ENCODE results near the gene DHX16. TPM values are rescaled to one million over a fixed set of nuclear protein-coding genes. Genes with fewer than 3 reads are reported as not detected.
A peak's percentile ranks its signal among the peaks of the same experiment; 100 is the strongest.

DHX16 gene
- total and polyA plus RNA-seq, 2 of the 4 experiments (the other 2 are of a cell fraction), result 47.9 to 48.4 TPM

DNA sequence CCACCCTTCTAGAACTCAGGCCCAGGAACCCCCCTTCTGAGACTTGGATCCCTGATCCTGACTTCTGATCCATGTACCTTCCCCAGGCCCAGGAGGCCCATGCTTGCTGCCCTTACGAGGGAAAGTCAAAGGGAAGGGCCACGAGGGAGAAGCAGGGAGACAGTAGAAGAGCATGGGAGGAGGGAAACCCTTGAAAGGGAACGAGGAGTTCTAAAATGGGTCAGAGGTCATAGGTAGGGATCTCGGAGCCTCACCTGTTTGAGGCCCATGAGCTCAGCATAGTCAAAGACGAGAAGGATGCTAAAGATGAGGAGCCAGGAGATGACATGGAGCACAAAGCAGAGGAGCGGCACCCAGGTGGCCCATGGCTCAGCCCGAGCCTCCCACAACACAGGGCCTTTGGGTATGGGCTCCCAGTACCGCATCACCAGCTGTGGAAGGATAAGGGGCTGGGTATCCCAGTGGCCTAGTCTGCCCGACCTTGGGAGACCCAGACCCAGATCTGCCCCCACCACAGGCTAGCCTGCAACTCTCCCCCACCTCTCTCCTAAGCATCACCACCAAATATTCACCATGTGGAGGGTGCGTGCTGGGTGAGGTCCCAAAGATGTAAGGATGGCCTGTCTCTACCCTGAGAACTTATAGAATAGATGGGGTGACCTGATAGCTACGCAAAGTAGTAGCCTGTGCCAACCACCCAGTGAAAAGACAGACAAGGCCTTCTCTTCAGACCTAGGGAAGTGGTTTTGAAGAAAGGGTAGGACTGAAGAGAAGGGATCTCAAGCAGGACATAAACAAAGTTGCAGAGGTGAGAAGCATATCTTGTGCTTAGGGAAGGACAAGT, 16.4 kb upstream of the DHX16 start:
- H2AK5ac ChIP-seq (ENCODE audit: low read depth, low read length), result peak overlapping the region; percentile 98
- no peak overlapping the region for H3K4me3 ChIP-seq (ENCODE audit: insufficient read depth, low read depth, low read length)
- H3K4me1 ChIP-seq (ENCODE audit: control insufficient read depth, insufficient read depth, low read length), result peaks cover 19% of the 10 kb centered on the region
- 87% methylated on average over 3 of the region's 11 CpGs; no CpG with 5 or more reads in 1 of the 2 experiments for WGBS, 2 experiments (ENCODE audit: extremely low coverage in 2 of 2, insufficient read length in 1 of 2)
- peak overlapping the region; percentile 92 for H2BK5ac ChIP-seq (ENCODE audit: low read depth, low read length, poor library complexity, severe bottlenecking)
- H3K79me1 ChIP-seq (ENCODE audit: low read depth in 1 of 2, low read length in 2 of 2), result peaks cover 18 to 37% of the 10 kb centered on the region in 2 experiments; a peak in 3 of 4 replicates
- peaks cover 11% of the 10 kb centered on the region for H3K36me3 ChIP-seq (ENCODE audit: control insufficient read depth, insufficient read depth, low read length)
- peak overlapping the region; percentile 62 to 87; a peak in 3 of 4 replicates for H4K8ac ChIP-seq (ENCODE audit: low read depth in 2 of 2, low read length in 2 of 2)
- dilution Hi-C loops (cut with HindIII; ENCODE audit: low sequenced_read_pairs, unreplicated experiment) (no loop called here), in situ Hi-C loops (cut with MboI; ENCODE audit: low sequenced_read_pairs) (no loop called here), intact Hi-C loops (cut with micrococcal nuclease) (no loop called here)
- peak overlapping the region; percentile 14 for H2AFZ ChIP-seq (replicated peaks; ENCODE audit: low read length, poor library complexity)
- H2BK120ac ChIP-seq (ENCODE audit: low read depth, low read length), result peak overlapping the region; percentile 86; the same call in 1 of the 2 replicates
- H4K20me1 ChIP-seq (ENCODE audit: insufficient read depth, low read length), result peaks cover 18% of the 10 kb centered on the region
- H3K27me3 ChIP-seq (ENCODE audit: control insufficient read depth, insufficient read depth, low read length), result no peaks in the 10 kb centered on the region
- BruUV-seq (replicated peaks), result no TSS peak
- CTCF ChIA-PET, result interaction anchor here (2.2 kb wide), 1 partner anchor 10 kb away, joined by 6 read pairs; no protein-coding TSS in a partner anchor
- TF ChIP-seq SMC3 (IDR thresholded peaks at IDR 0.05; ENCODE audit: low read depth, low read length) (no peak), RCOR1 (IDR thresholded peaks at IDR 0.05; ENCODE audit: insufficient replicate concordance, low read length) (no peak), MXI1 (IDR thresholded peaks at IDR 0.05; ENCODE audit: borderline replicate concordance, low read depth, low read length) (no peak), MAZ (IDR thresholded peaks at IDR 0.05; ENCODE audit: borderline replicate concordance, low read depth, low read length) (no peak), RFX5 (IDR thresholded peaks at IDR 0.05; ENCODE audit: low read depth, low read length) (no peak), POLR2A (IDR thresholded peaks at IDR 0.05; ENCODE audit: low read depth, low read length) (no peak), BHLHE40 (IDR thresholded peaks at IDR 0.05; ENCODE audit: low read depth, low read length) (no peak), RAD21 (IDR thresholded peaks at IDR 0.05; ENCODE audit: low read length) (no peak)
- TF ChIP-seq, protein P1, sequence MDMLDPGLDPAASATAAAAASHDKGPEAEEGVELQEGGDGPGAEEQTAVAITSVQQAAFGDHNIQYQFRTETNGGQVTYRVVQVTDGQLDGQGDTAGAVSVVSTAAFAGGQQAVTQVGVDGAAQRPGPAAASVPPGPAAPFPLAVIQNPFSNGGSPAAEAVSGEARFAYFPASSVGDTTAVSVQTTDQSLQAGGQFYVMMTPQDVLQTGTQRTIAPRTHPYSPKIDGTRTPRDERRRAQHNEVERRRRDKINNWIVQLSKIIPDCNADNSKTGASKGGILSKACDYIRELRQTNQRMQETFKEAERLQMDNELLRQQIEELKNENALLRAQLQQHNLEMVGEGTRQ (IDR thresholded peaks at IDR 0.05; ENCODE audit: low read depth, low read length), result no peak
- H2BK15ac ChIP-seq (ENCODE audit: low read depth, low read length), result peak overlapping the region; percentile 37; the same call in 1 of the 3 replicates
- H3K9ac ChIP-seq (ENCODE audit: low read depth, low read length), result peak overlapping the region; percentile 97; the same call in 1 of the 2 replicates
- H3K27ac ChIP-seq (ENCODE audit: insufficient read depth, low read length), result peak overlapping the region; percentile 99; the same call in 1 of the 2 replicates
- no peaks in the 10 kb centered on the region for H3K9me3 ChIP-seq (ENCODE audit: control insufficient read depth, insufficient read depth, low read length)
- POLR2A ChIA-PET (ENCODE audit: unreplicated experiment), result no interaction called here
- DNase-seq, result no peak
- 0 out of 2 replicates have a peak overlapping the region, but pooled peaks have one; percentile 8 for H4K5ac ChIP-seq (ENCODE audit: low read depth, low read length)
- peak overlapping the region; percentile 98 for H3K4ac ChIP-seq (ENCODE audit: low read depth, low read length)
- peak overlapping the region; percentile 52 for H2BK20ac ChIP-seq (ENCODE audit: low read depth, low read length)
- H3K56ac ChIP-seq (ENCODE audit: extremely low read depth, insufficient read depth, low read length), result no peak overlapping the region
- H3K23ac ChIP-seq (ENCODE audit: low read depth, low read length), result peak overlapping the region; percentile 98
- H3K9me1 ChIP-seq (ENCODE audit: insufficient read depth, low read length), result peaks cover 13% of the 10 kb centered on the region
- 0 out of 2 replicates have a peak overlapping the region, but pooled peaks have one; percentile 83 for H4K91ac ChIP-seq (ENCODE audit: insufficient read depth, low read depth, low read length)
- no peak for ATAC-seq (ENCODE audit: low read depth)
- no peak overlapping the region for H3K18ac ChIP-seq (ENCODE audit: low read depth, low read length)
- H3K4me2 ChIP-seq (ENCODE audit: low read depth, low read length), result no peak overlapping the region; the same call in 1 of the 2 replicates
- peak overlapping the region; percentile 98 for H2AK9ac ChIP-seq (replicated peaks; ENCODE audit: low read depth, low read length, poor library complexity)
- peak overlapping the region; percentile 97 for H3K14ac ChIP-seq (replicated peaks; ENCODE audit: low read depth, low read length)

Measured in IMR-90 (cell line).